Lung (tissue), 12 donors: ENCODE data around the gene NDUFS7. TPM values are rescaled to one million over a fixed set of nuclear protein-coding genes. Genes with fewer than 3 reads are reported as not detected.
A peak's percentile ranks its signal among the peaks of the same experiment; 100 is the strongest.

Source experiments
- ATAC-seq: fragments of 200-7000 bp; cut with Tn5 transposase; one replicate; pipeline ENCODE4 v1.9.1; 2020; ENCODE audit warnings: moderate number of reproducible peaks; ENCODE audit not compliant: insufficient read depth, low FRiP score
- DNase-seq, 3 donors: peaks; one replicate each; pipeline ENCODE4 v3.0.0-alpha.2; 2013 to 2017
- H3K27ac ChIP-seq, 2 donors: one replicate each; pipeline ENCODE4 v1.5.1; 2013; ENCODE audit warnings: mild to moderate bottlenecking in 2 of 2, moderate library complexity in 2 of 2, control low read depth in 1 of 2, inconsistent platforms in 1 of 2, low read depth in 1 of 2, low read length in 1 of 2
- H3K27me3 ChIP-seq, 3 donors: one replicate each; pipeline ENCODE4 v1.5.1; 2013; ENCODE audit warnings: low read length in 2 of 3; ENCODE audit not compliant: control insufficient read depth in 3 of 3, insufficient read depth in 3 of 3
- H3K36me3 ChIP-seq, 4 donors: one replicate each; pipeline ENCODE4 v1.5.1; 2013; ENCODE audit warnings: low read length in 4 of 4, mild to moderate bottlenecking in 1 of 4, moderate library complexity in 1 of 4; ENCODE audit not compliant: control insufficient read depth in 4 of 4, insufficient read depth in 4 of 4
- H3K4me1 ChIP-seq, 5 donors: one replicate each; pipeline ENCODE4 v1.5.1; 2013; ENCODE audit warnings: low read length in 5 of 5, mild to moderate bottlenecking in 2 of 5, moderate library complexity in 1 of 5; ENCODE audit not compliant: control insufficient read depth in 5 of 5, insufficient read depth in 5 of 5
- H3K4me3 ChIP-seq: one replicate; pipeline ENCODE4 v1.5.1; 2013; ENCODE audit warnings: mild to moderate bottlenecking, control low read depth, moderate library complexity
- H3K9ac ChIP-seq, 2 donors: one replicate each; pipeline ENCODE4 v1.5.1; 2013; ENCODE audit warnings: low read length in 2 of 2, control low read depth in 1 of 2; ENCODE audit not compliant: insufficient read depth in 1 of 2
- H3K9me3 ChIP-seq, 4 donors: one replicate each; pipeline ENCODE4 v1.5.1; 2013; ENCODE audit warnings: low read length in 3 of 4, mild to moderate bottlenecking in 1 of 4, moderate library complexity in 1 of 4; ENCODE audit not compliant: control insufficient read depth in 4 of 4, insufficient read depth in 3 of 4
- CTCF ChIP-seq: IDR thresholded peaks from 2 replicates; pipeline ENCODE4 v1.5.1; 2012; ENCODE audit warnings: mild to moderate bottlenecking; ENCODE audit errors: control extremely low read depth, extremely low read depth
- WGBS, 2 donors: extraction: QIAGEN DNeasy Blood & Tissue Kit; methylation state at CpG; one replicate each; pipeline ENCODE4 v1.1.7; 2013; 5-methylcytosine and 5-hydroxymethylcytosine counted together
- polyA plus RNA-seq, 2 donors: library from polyadenylated mRNA; stranded (reverse); fragments of 200-250 nt; gene quantifications; one replicate each; pipeline ENCODE4 v1.2.1, GENCODE V29; 2013
- total RNA-seq, 2 donors: library from RNA; depleted of rRNA in 1 of 2; stranded (reverse); fragments of >200 nt in 1 of 2; gene quantifications; one replicate each; pipeline ENCODE4 v1.2.1, GENCODE V29; 2014 to 2021
- donor health status: control.
- donor health status: control.
- donor health status: Bipolar disorder and iron deficiency.
- donor health status: healthy.
- donor health status: DM: yes; HTN: yes; CAD: no.

NDUFS7 gene
- total and polyA plus RNA-seq, 4 donors = 33.4 to 133 (median 108) TPM

- Histone ChIP-seq H3K4me3 (no peak overlapping the region), H3K9me3 (no peaks in the 10 kb centered on the region), H3K36me3 (peaks cover 0 to 15% (median 7%) of the 10 kb centered on the region in 4 donors), H3K27me3 (no peaks in the 10 kb centered on the region), H3K9ac (no peak overlapping the region), H3K4me1 (peaks cover 0 to 21% (median 4%) of the 10 kb centered on the region in 5 donors), H3K27ac (no peak overlapping the region)
- no peak for TF ChIP-seq CTCF
- no peak for ATAC-seq
- 95 to 96% methylated on average over 9 of the region's 9 CpGs for WGBS, 2 donors
- no peak for DNase-seq
These were observed 30.6 kb upstream of the NDUFS7 start for GRCh38 chr19:1353144-1353543.

GRCh38 chr19:1354970-1355567 lies 28.6 kb upstream of the NDUFS7 start:
- H3K4me3 ChIP-seq = peak overlapping the region; percentile 72
- ATAC-seq (no peak), DNase-seq (no peak)
- H3K9me3 ChIP-seq = no peaks in the 10 kb centered on the region
- H3K36me3 ChIP-seq = peaks cover 0 to 24% (median 17%) of the 10 kb centered on the region in 4 donors
- 0 to 1% methylated on average over 17 to 60 of the region's 61 CpGs for WGBS, 2 donors
- peak overlapping the region in 1 of 2 donors; percentile 49 for H3K9ac ChIP-seq
- peak overlapping the region; percentile 21 to 63 for H3K27ac ChIP-seq
- H3K27me3 ChIP-seq = no peaks in the 10 kb centered on the region
- TF ChIP-seq CTCF = no peak
- peaks cover 0 to 24% (median 5%) of the 10 kb centered on the region in 5 donors for H3K4me1 ChIP-seq

- H3K4me3 ChIP-seq = peak overlapping the region; percentile 72
- DNase-seq (peak; percentile 77 to 88 (median 84)), ATAC-seq (no peak)
- no peak for TF ChIP-seq CTCF
- no peaks in the 10 kb centered on the region for H3K9me3 ChIP-seq
- H3K9ac ChIP-seq = peak overlapping the region in 1 of 2 donors; percentile 52
- peak overlapping the region in 1 of 2 donors; percentile 21 for H3K27ac ChIP-seq
- H3K4me1 ChIP-seq = peaks cover 0 to 31% (median 10%) of the 10 kb centered on the region in 5 donors
- H3K36me3 ChIP-seq = peaks cover 0 to 27% (median 24%) of the 10 kb centered on the region in 4 donors
- H3K27me3 ChIP-seq = no peaks in the 10 kb centered on the region
- WGBS, 2 donors = 25 to 37% methylated on average over 31 to 32 of the region's 32 CpGs
These were observed 27.9 kb upstream of the NDUFS7 start for GRCh38 chr19:1355568-1356507.
